GM21367 (cell line): Measurements from ENCODE around the gene GPR62.
A peak's percentile ranks its signal among the peaks of the same experiment; 100 is the strongest.
"Not testable (repeated sequence)": the region's sequence is repeated elsewhere in the genome, so short reads cannot be mapped to it uniquely, and the experiment has no call there.

Experiments used
- ATAC-seq: cut with Tn5 transposase; IDR thresholded peaks from one replicate; pipeline ENCODE4 v1.9.1; 2021; ENCODE audit not compliant: unreplicated experiment

The GPR62 gene

DNA sequence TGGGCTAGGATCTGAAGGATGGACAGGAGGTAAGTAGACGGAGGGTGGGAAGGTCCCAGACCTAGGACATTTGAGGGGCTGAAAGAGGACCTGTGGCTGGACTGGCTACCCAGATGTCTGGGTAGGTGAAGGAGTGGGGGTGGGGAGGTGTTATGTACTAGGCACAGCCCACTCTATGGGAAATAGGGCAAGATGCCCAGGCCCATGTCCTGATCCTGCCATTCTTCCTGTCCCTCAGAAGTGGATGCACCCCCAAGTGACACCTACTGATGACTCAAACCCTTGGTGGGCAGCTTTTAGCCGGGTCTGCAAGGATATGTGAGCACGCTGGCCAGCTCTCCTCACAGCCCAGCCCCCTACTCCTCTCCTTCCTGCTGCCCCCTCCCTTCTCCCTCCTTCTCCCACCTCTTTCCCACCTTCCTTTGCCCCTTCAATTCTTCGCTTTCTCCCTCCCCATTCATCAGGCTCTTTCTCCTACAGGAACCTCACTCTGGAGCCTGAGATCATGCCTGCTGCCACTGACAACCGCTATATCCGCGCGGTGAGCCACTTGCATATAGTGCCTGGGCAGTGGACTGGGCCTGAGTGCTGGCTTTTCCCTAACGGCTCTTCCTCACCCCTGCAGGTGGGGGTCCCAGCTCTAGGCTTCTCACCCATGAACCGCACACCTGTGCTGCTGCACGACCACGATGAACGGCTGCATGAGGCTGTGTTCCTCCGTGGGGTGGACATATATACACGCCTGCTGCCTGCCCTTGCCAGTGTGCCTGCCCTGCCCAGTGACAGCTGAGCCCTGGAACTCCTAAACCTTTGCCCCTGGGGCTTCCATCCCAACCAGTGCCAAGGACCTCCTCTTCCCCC, 33.3 kb downstream of the GPR62 start:
- no peak for ATAC-seq

DNA sequence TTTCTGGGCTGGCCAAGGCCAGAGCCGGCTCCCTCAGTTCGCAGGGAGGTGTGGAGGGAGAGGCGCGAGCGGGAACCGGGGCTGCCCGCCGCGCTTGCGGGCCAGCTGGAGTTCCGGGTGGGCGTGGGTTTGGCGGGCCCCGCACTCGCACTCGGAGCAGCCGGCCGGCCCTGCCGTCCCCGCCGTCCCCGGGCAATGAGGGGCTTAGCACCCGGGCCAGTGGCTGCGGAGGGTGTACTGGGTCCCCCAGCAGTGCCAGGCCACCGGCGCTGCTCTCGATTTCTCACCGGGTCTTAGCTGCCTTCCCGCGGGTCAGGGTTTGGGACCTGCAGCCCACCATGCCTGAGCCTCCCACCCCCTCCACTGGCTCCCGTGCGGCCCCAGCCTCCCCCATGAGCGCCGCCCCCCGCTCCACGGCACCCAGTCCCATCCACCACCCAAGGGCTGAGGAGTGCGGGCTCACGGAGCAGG, 35.4 kb downstream of the GPR62 start:
- not testable (repeated sequence) for ATAC-seq

DNA sequence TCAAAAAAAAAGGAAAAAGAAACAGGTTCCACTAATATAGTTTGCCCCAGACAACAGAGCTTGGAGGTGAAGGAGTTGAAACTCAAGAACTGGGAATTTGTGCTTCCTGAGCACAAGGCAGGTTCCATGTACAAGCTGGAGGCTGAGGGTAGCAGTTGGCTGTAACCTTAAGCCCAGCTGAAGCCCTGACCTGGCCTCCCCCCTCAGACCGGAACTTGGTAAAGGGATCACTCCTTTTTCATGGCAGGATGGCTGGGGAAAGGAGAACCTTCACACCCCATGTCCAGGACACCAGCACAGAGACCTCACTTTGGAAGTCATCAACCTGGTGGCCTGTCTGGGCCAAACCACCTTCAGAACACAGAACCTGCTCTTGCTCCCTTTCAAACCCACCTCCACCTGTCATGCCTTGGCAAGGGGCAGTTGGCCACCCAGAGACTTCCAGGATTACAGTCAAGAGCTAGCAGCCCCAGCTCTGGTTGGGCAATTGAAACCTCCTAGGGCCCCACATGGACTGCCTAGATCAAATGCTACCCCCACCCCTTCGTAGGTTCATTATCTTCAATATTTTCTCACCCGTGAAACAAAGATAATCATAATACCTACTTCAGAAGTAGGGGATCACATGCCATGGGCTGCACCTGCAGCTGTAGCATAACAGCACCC, 37.0 kb downstream of the GPR62 start:
- no peak for ATAC-seq

- not testable (repeated sequence) for ATAC-seq
Measured at GRCh38 chr3:51993657-51994056, 38.5 kb downstream of the GPR62 start.

DNA sequence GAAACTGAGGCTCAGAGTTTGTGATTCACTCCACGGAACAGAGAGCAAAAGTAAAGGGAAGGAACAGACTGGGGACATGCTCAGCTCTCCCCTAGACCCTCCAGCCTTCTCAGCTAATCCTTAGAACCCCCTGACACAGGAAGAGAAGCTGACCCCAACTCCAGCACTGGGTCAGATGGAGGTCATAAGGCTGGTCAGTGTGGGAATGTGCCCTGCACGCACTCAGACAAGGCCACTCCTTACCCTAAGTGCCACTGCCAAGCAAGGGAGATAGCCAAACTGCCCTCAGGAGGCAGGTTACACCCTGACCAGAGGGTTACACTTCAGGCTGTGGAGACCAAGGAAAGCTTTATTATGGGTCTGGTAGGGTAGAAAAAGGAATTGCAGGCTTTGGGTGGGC, 39.3 kb downstream of the GPR62 start:
- ATAC-seq = no peak

DNA sequence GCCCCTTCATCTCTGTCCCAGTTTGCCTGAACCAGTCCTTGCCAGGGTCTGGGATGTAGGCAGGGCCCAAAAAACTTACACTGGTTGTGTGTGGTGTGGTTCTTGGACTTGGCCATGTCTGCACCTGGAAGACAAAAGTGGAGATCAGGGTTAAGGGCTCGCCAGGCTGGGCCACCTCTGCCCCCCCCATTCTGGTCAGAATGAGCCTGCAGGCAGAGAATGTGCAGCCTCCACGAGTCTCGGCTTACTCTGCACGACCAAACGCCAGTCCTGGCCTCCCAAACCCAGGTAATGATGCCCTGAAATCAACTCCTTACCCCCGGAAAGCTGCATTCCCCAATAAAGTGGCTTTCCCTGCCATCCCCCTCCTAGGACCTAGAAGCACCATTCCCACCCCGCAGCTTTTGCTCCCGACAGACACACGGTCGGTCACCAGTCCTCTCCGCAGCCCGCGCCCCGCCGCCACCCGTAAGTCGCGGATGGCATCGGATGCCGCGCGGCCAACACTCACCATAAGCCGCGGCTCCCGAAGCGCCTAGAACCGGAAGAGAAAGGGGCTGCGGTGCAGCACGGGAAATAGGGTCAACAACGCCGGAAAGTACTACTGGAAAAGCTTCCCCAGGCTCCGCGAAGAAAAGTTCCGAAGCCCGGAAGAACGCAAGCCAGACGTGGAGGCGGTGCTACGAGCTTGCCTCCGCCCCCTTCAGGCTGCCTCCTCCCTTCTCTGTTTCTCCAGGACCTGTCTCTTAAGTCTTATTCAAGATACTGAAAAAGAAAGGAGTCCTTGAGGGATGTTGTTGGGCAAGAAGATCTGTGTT, 40.4 kb downstream of the GPR62 start, which contains the start of gene RPL29:
RPL29 (minus strand) TSS at position 550 of the 818 bp plus-strand sequence; CDS start at position 116, 434 bp downstream.
- peak; percentile 80 for ATAC-seq

- ATAC-seq = no peak
Measured at GRCh38 chr3:51997172-51997571, 42.0 kb downstream of the GPR62 start.

- no peak for ATAC-seq
Measured at GRCh38 chr3:51997935-51998596, 42.9 kb downstream of the GPR62 start.

- no peak for ATAC-seq
Measured at GRCh38 chr3:51998774-51999173, 43.6 kb downstream of the GPR62 start.

DNA sequence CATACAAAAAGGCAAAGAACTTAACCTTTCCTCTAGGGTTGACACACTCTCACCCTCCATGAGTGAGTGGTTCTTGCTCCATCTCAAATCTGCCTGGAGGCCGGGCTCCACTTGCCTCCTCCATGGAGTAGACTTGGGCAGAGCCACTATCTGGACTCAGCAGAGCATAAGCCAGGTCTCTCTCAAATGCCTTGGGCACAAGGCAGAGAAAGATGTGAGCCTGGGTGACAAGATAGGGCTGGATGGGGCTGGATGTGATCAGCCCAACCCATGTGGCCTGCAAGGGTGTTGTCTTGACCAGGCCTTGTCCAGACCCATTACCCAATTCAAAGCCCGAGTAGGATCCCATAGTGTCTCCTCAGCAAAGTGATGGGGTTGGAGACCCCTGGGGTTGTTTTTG, 44.7 kb downstream of the GPR62 start:
- no peak for ATAC-seq

DNA sequence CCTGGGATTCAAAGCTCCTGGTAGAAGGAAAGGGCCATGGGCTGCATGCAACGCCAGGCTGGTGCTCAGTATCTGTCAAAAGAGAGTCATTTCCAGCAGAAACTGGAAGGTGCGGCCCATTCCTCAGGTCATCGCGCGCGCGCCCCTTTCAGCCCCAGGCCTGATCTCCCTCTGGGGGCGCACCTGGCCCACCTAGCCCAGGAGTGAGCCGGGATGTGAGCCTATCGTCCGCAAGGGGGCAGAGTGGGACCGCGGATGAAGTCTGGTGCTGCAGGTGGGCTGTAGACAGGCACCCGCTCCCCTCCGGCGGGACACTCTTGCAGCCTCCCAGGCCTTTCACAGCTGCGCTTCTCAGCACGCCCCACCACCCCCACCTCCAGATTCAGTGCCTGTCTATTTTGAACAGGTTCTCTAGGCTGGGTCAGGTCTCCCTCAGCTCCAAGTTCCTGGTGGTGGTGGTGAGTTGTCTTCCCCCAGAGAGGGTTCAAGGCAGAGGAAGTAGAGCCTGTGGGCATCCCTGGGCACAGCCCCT, 46.3 kb downstream of the GPR62 start:
- ATAC-seq = no peak

DNA sequence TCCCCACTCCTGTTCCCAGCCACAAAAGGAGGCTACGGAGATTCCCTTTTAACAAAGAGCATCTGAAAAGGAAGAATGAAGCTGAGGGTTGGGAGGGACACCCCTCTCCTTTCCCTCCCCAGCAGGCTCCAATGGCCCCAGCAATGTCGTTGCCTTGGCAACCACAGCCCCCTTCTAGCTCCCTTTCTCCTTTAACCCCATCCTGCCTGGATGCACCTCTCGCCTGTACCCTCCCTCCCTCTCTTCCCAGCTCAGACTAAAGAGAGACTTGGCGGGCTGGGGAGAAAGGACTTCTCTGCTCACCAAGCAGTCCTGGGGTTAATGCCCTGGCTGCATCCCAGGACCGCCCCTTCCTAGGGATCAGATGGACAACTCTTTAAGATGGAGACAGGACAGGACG, 47.6 kb downstream of the GPR62 start:
- no peak for ATAC-seq

GRCh38 chr3:52004163-52004787, 49.1 kb downstream of the GPR62 start:
- ATAC-seq = no peak

- ATAC-seq = no peak
Measured at GRCh38 chr3:52004906-52005395, 49.8 kb downstream of the GPR62 start.

DNA sequence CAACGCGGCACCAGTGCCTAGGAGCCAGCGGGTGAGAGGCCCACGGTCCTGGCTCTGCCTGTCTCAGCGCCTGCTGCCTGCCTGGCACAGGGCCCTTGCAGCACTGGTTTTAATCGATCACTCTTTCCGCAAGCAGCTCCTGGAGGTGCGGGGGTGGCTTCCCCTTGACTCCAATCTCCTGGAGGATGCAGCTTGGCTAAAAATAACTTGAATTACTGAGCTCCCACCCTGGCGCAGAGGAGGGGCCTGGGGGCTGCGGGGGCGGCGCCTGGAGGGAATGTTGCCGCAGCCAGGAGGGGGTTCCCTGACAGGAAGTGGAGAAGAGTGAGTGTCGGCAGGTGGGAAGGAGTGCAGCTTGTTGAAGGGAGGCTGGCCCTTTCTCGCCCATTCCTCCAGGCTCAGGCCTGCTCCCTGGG, 50.4 kb downstream of the GPR62 start:
- no peak for ATAC-seq

GRCh38 chr3:52006017-52006819, 51.0 kb downstream of the GPR62 start:
- ATAC-seq = no peak

GRCh38 chr3:52006820-52007133, 51.6 kb downstream of the GPR62 start:
- ATAC-seq = no peak
